Duodenal mucosa (tissue), 2 donors: ENCODE measurements around the gene PSME1.

ENCODE experiments used
- H3K27ac ChIP-seq: one replicate; pipeline ENCODE4 v1.7.0; 2013; ENCODE audit warnings: low read depth, low read length
- H3K27me3 ChIP-seq, 2 donors: one replicate each; pipeline ENCODE4 v1.7.0; 2013; ENCODE audit warnings: low read length in 2 of 2, control low read depth in 1 of 2; ENCODE audit not compliant: insufficient read depth in 2 of 2, control insufficient read depth in 1 of 2
- H3K36me3 ChIP-seq, 2 donors: one replicate each; pipeline ENCODE4 v1.7.0; 2013; ENCODE audit warnings: low read length in 2 of 2, control low read depth in 1 of 2; ENCODE audit not compliant: insufficient read depth in 2 of 2, control insufficient read depth in 1 of 2
- H3K4me1 ChIP-seq, 2 donors: one replicate each; pipeline ENCODE4 v1.7.0; 2013; ENCODE audit warnings: low read length in 2 of 2, control low read depth in 1 of 2; ENCODE audit not compliant: insufficient read depth in 2 of 2, control insufficient read depth in 1 of 2
- H3K4me3 ChIP-seq, 2 donors: one replicate each; pipeline ENCODE4 v1.7.0; 2013; ENCODE audit warnings: low read length in 2 of 2, low read depth in 1 of 2
- H3K9ac ChIP-seq, 2 donors: one replicate each; pipeline ENCODE4 v1.7.0; 2013; ENCODE audit warnings: low read length in 2 of 2, low read depth in 1 of 2
- H3K9me3 ChIP-seq, 2 donors: one replicate each; pipeline ENCODE4 v1.7.0; 2013; ENCODE audit warnings: low read length in 2 of 2, control low read depth in 1 of 2; ENCODE audit not compliant: control insufficient read depth in 1 of 2

Gene PSME1

GRCh38 chr14:24135834-24136683 lies at the start of gene PSME1:
Gene PSME1, plus strand, starts transcription at chr14:24136194. Its CDS starts 69 bp downstream, at chr14:24136263.
- H3K36me3 ChIP-seq, result peaks cover 24% of the 10 kb centered on the region in 2 donors
- H3K27ac ChIP-seq, result peak within 1 kb of the TSS; percentile 84
- no peaks in the 10 kb centered on the region for H3K27me3 ChIP-seq
- peak within 1 kb of the TSS; percentile 77 to 94 for H3K9ac ChIP-seq
- H3K4me1 ChIP-seq, result peaks cover 41 to 52% of the 10 kb centered on the region in 2 donors
- peak within 1 kb of the TSS; percentile 86 to 88 for H3K4me3 ChIP-seq
- no peaks in the 10 kb centered on the region for H3K9me3 ChIP-seq

- no peak overlapping the region for H3K4me3 ChIP-seq
- H3K4me1 ChIP-seq, result peaks cover 14 to 15% of the 10 kb centered on the region in 2 donors
- H3K27me3 ChIP-seq, result no peaks in the 10 kb centered on the region
- no peaks in the 10 kb centered on the region for H3K36me3 ChIP-seq
- H3K9me3 ChIP-seq, result no peaks in the 10 kb centered on the region
- no peak overlapping the region for H3K27ac ChIP-seq
- H3K9ac ChIP-seq, result no peak overlapping the region
These were observed 49.0 kb upstream of the PSME1 start for GRCh38 chr14:24087004-24087403.

GRCh38 chr14:24088095-24088494 lies 47.9 kb upstream of the PSME1 start:
- Histone ChIP-seq H3K36me3 (no peaks in the 10 kb centered on the region), H3K9me3 (no peaks in the 10 kb centered on the region), H3K4me1 (peaks cover 22 to 24% of the 10 kb centered on the region in 2 donors), H3K4me3 (no peak overlapping the region), H3K9ac (no peak overlapping the region), H3K27me3 (no peaks in the 10 kb centered on the region), H3K27ac (no peak overlapping the region)

GRCh38 chr14:24089890-24090289 lies 46.1 kb upstream of the PSME1 start:
- H3K36me3 ChIP-seq, result no peaks in the 10 kb centered on the region
- peaks cover 26 to 31% of the 10 kb centered on the region in 2 donors for H3K4me1 ChIP-seq
- no peaks in the 10 kb centered on the region for H3K27me3 ChIP-seq
- no peak overlapping the region for H3K4me3 ChIP-seq
- H3K27ac ChIP-seq, result no peak overlapping the region
- no peaks in the 10 kb centered on the region for H3K9me3 ChIP-seq
- H3K9ac ChIP-seq, result no peak overlapping the region

- Histone ChIP-seq H3K9me3 (no peaks in the 10 kb centered on the region), H3K4me1 (peaks cover 38 to 46% of the 10 kb centered on the region in 2 donors), H3K27ac (no peak overlapping the region)
These were observed 43.9 kb upstream of the PSME1 start for GRCh38 chr14:24092110-24092504.

GRCh38 chr14:24092505-24093206 lies 43.3 kb upstream of the PSME1 start:
- H3K36me3 ChIP-seq, result peaks cover 0 to 8% of the 10 kb centered on the region in 2 donors
- peak overlapping the region in 1 of 2 donors; percentile 72 for H3K9ac ChIP-seq
- H3K4me1 ChIP-seq, result peaks cover 38 to 46% of the 10 kb centered on the region in 2 donors
- no peak overlapping the region for H3K27ac ChIP-seq
- no peaks in the 10 kb centered on the region for H3K27me3 ChIP-seq
- H3K9me3 ChIP-seq, result no peaks in the 10 kb centered on the region
- H3K4me3 ChIP-seq, result peak overlapping the region in 1 of 2 donors; percentile 13

More at GRCh38 chr14:24092110-24092504, 43.9 kb upstream of the PSME1 start:
- Histone ChIP-seq H3K4me3 (no peak overlapping the region), H3K27me3 (no peaks in the 10 kb centered on the region), H3K36me3 (peaks cover 0 to 8% of the 10 kb centered on the region in 2 donors), H3K9ac (peak overlapping the region in 1 of 2 donors; percentile 22)

GRCh38 chr14:24093207-24093900 lies 42.6 kb upstream of the PSME1 start:
- no peaks in the 10 kb centered on the region for H3K9me3 ChIP-seq
- peak overlapping the region; percentile 47 to 72 for H3K9ac ChIP-seq
- H3K4me3 ChIP-seq, result peak overlapping the region; percentile 34 to 92
- H3K4me1 ChIP-seq, result peaks cover 43 to 48% of the 10 kb centered on the region in 2 donors
- H3K27ac ChIP-seq, result peak overlapping the region; percentile 83
- H3K27me3 ChIP-seq, result no peaks in the 10 kb centered on the region
- peaks cover 7 to 14% of the 10 kb centered on the region in 2 donors for H3K36me3 ChIP-seq

- H3K27me3 ChIP-seq, result no peaks in the 10 kb centered on the region
These were observed 41.8 kb upstream of the PSME1 start, which contains the start of gene PCK2 for GRCh38 chr14:24093901-24094840. Gene PCK2, plus strand, starts transcription at chr14:24094311. Its CDS starts 95 bp downstream, at chr14:24094406.

GRCh38 chr14:24094841-24095270 lies 41.1 kb upstream of the PSME1 start:
- H3K27me3 ChIP-seq, result no peaks in the 10 kb centered on the region
- peak overlapping the region; percentile 95 for H3K27ac ChIP-seq
- peaks cover 48 to 49% of the 10 kb centered on the region in 2 donors for H3K4me1 ChIP-seq

More at GRCh38 chr14:24093901-24094840, 41.8 kb upstream of the PSME1 start, which contains the start of gene PCK2:
- no peaks in the 10 kb centered on the region for H3K9me3 ChIP-seq
- H3K4me3 ChIP-seq, result peak within 1 kb of the TSS; percentile 92 to 93
- H3K9ac ChIP-seq, result peak within 1 kb of the TSS; percentile 96 to 99
- H3K4me1 ChIP-seq, result peaks cover 47 to 48% of the 10 kb centered on the region in 2 donors
- H3K36me3 ChIP-seq, result peaks cover 13 to 21% of the 10 kb centered on the region in 2 donors
- peak within 1 kb of the TSS; percentile 95 for H3K27ac ChIP-seq

More at GRCh38 chr14:24094841-24095270, 41.1 kb upstream of the PSME1 start:
- Histone ChIP-seq H3K36me3 (peaks cover 19 to 28% of the 10 kb centered on the region in 2 donors), H3K9ac (peak overlapping the region; percentile 96 to 99), H3K4me3 (peak overlapping the region; percentile 92 to 93), H3K9me3 (no peaks in the 10 kb centered on the region)
